HCT116 (cell line): ENCODE results near the gene BCL2L2. TPM values are rescaled to one million over a fixed set of nuclear protein-coding genes. Genes with fewer than 3 reads are reported as not detected.

ENCODE experiments used
- ATAC-seq: fragments of 200-7000 bp; cut with Tn5 transposase; 2 replicates; pipeline ENCODE4 v1.9.1; 2020; ENCODE audit warnings: mild to moderate bottlenecking, moderate library complexity
- BruUV-seq: library from RNA; stranded (reverse); fragments of 400-500 nt; replicated peaks from 2 replicates; lab custom pipeline; 2021; lab: Mats Ljungman, UMichigan
- CTCF ChIA-PET: fragments of 300-600 bp; sonication (Branson Sonifier 250); formaldehyde crosslinking; loops from one replicate; lab custom pipeline; 2021; ENCODE audit warnings: antibody characterized with exemption; lab: Charles Lee
- POLR2A ChIA-PET: fragments of 300-600, 350-600 bp; sonication (Branson Sonifier 250); formaldehyde crosslinking; loops from one replicate; lab custom pipeline; 2021; ENCODE audit warnings: antibody characterized with exemption; lab: Charles Lee
- RAD21 ChIA-PET, 2 experiments: fragments of 300-600 bp; sonication (Branson Sonifier 250); formaldehyde crosslinking; loops; one replicate each; lab custom pipeline; 2023; ENCODE audit warnings: low total read pairs in 2 of 2; ENCODE audit not compliant: uncharacterized antibody in 2 of 2, unreplicated experiment in 2 of 2, low non-redundant PET in 1 of 2; lab: Charles Lee
- DNase-seq: peaks from one replicate; pipeline ENCODE4 v3.0.0-alpha.2; 2010; ENCODE audit warnings: low read depth, low spot score
- H2AFZ ChIP-seq: fragments of 200-600 bp; shearing (Covaris generic), sonication (generic); 2 replicates; pipeline ENCODE4 v1.6.1; 2017; ENCODE audit warnings: low read depth, mixed run types, mixed read lengths, antibody characterized with exemption, low read length; ENCODE audit not compliant: poor library complexity, severe bottlenecking
- H3K27ac ChIP-seq: 2 replicates; pipeline ENCODE4 v1.5.1; 2012; ENCODE audit warnings: low read depth, low read length
- H3K27me3 ChIP-seq: fragments of 200-600 bp; sonication (generic); 2 replicates; pipeline ENCODE4 v1.6.1; 2016; ENCODE audit warnings: mixed run types, low read length, mixed read lengths; ENCODE audit not compliant: insufficient read depth
- H3K36me3 ChIP-seq, 2 experiments: fragments of 200-500 bp in 1 of 2; fragments of 200-600 bp in 1 of 2; sonication (Bioruptor generic) in 1 of 2; sonication (generic) in 1 of 2; 2 replicates each; pipeline versions ENCODE4 v1.5.1 to v1.6.1; 2014 to 2016; ENCODE audit warnings: low read length in 2 of 2, inconsistent platforms in 1 of 2, mixed read lengths in 1 of 2, mixed run types in 1 of 2; ENCODE audit not compliant: insufficient read depth in 2 of 2, control insufficient read depth in 1 of 2
- H3K4me1 ChIP-seq, 2 experiments: fragments of 200-600 bp in 1 of 2; sonication (generic) in 1 of 2; 2 replicates each; pipeline versions ENCODE4 v1.5.1 to v1.6.1; 2012 to 2017; ENCODE audit warnings: low read length in 2 of 2, inconsistent platforms in 1 of 2, mild to moderate bottlenecking in 1 of 2, mixed read lengths in 1 of 2, mixed run types in 1 of 2, moderate library complexity in 1 of 2; ENCODE audit not compliant: insufficient read depth in 2 of 2, control insufficient read depth in 1 of 2
- H3K4me2 ChIP-seq: fragments of 200-600 bp; sonication (generic); 2 replicates; pipeline ENCODE4 v1.6.1; 2017; ENCODE audit warnings: mixed run types, low read length, mixed read lengths
- H3K4me3 ChIP-seq, 2 experiments: fragments of 200-600 bp in 1 of 2; sonication (generic) in 1 of 2; replicated peaks in 1 of 2; 2 replicates each; pipeline ENCODE4 v1.5.1; 2011 to 2016; ENCODE audit warnings: low read length in 2 of 2, control low read depth in 1 of 2, low read depth in 1 of 2, mild to moderate bottlenecking in 1 of 2, mixed read lengths in 1 of 2, mixed run types in 1 of 2
- H3K79me2 ChIP-seq: fragments of 200-600 bp; sonication (generic); 2 replicates; pipeline ENCODE4 v1.6.1; 2017; ENCODE audit warnings: mild to moderate bottlenecking, mixed run types, low read length, moderate library complexity, mixed read lengths; ENCODE audit not compliant: insufficient read depth
- H3K9ac ChIP-seq: fragments of 200-600 bp; sonication (generic); 2 replicates; pipeline ENCODE4 v1.6.1; 2016; ENCODE audit warnings: low read length, mixed read lengths
- H3K9me2 ChIP-seq: fragments of 200-600 bp; sonication (generic), shearing (Covaris generic); 2 replicates; pipeline ENCODE4 v1.6.1; 2017; ENCODE audit warnings: mixed run types, mild to moderate bottlenecking, moderate library complexity; ENCODE audit not compliant: insufficient read depth
- H3K9me3 ChIP-seq, 2 experiments: fragments of 200-500 bp in 1 of 2; fragments of 200-600 bp in 1 of 2; sonication (Bioruptor generic) in 1 of 2; sonication (generic) in 1 of 2; 2 replicates each; pipeline ENCODE4 v1.6.1; 2014 to 2017; ENCODE audit warnings: low read length in 2 of 2, mixed read lengths in 2 of 2, inconsistent platforms in 1 of 2, low read depth in 1 of 2, mild to moderate bottlenecking in 1 of 2, mixed run types in 1 of 2, moderate library complexity in 1 of 2; ENCODE audit not compliant: control insufficient read depth in 1 of 2, insufficient read depth in 1 of 2
- H4K20me1 ChIP-seq: fragments of 200-600 bp; sonication (generic), shearing (Covaris generic); 2 replicates; pipeline ENCODE4 v1.6.1; 2017; ENCODE audit warnings: mixed run types, mild to moderate bottlenecking, moderate library complexity; ENCODE audit not compliant: insufficient read depth
- CBX3 ChIP-seq: IDR thresholded peaks from 2 replicates; pipeline ENCODE4 v1.6.1; 2012; ENCODE audit warnings: low read depth
- CEBPB ChIP-seq: IDR thresholded peaks from 2 replicates; pipeline ENCODE4 v1.6.1; 2012; ENCODE audit warnings: low read depth
- EGR1 ChIP-seq: IDR thresholded peaks from 2 replicates; pipeline ENCODE4 v1.6.1; 2012; ENCODE audit warnings: low read depth
- ELF1 ChIP-seq: IDR thresholded peaks from 2 replicates; pipeline ENCODE4 v1.6.1; 2012; ENCODE audit warnings: low read depth, borderline replicate concordance
- EZH2 ChIP-seq: fragments of 200-600 bp; sonication (generic); IDR thresholded peaks from 2 replicates; pipeline ENCODE4 v1.6.1; 2017; ENCODE audit warnings: antibody characterized with exemption, mixed run types
- EZH2phosphoT487 ChIP-seq: fragments of 200-600 bp; IDR thresholded peaks from 2 replicates; pipeline ENCODE4 v1.6.1; 2018; ENCODE audit warnings: antibody characterized with exemption, borderline replicate concordance
- FOSL1 ChIP-seq: IDR thresholded peaks from 2 replicates; pipeline ENCODE4 v1.6.1; 2012; ENCODE audit warnings: low read depth
- POLR2A ChIP-seq: IDR thresholded peaks from 2 replicates; pipeline ENCODE4 v1.7.0; 2011; ENCODE audit warnings: borderline replicate concordance; ENCODE audit not compliant: insufficient read depth, insufficient read length; ENCODE audit errors: extremely low read depth
- POLR2AphosphoS5 ChIP-seq: IDR thresholded peaks from 2 replicates; pipeline ENCODE4 v1.6.1; 2011; ENCODE audit warnings: mild to moderate bottlenecking, low read depth, low read length, moderate library complexity
- SIN3A ChIP-seq: IDR thresholded peaks from 2 replicates; pipeline ENCODE4 v1.6.1; 2012; ENCODE audit warnings: low read depth
- SP1 ChIP-seq: IDR thresholded peaks from 2 replicates; pipeline ENCODE4 v1.6.1; 2012; ENCODE audit warnings: low read depth
- SRF ChIP-seq: IDR thresholded peaks from 2 replicates; pipeline ENCODE4 v1.6.1; 2012; ENCODE audit warnings: low read depth
- TCF7L2 ChIP-seq: IDR thresholded peaks from 2 replicates; pipeline ENCODE4 v1.7.0; 2011; ENCODE audit warnings: borderline replicate concordance, inconsistent platforms; ENCODE audit not compliant: insufficient read depth, insufficient read length; ENCODE audit errors: extremely low read depth
- YY1 ChIP-seq: IDR thresholded peaks from 2 replicates; pipeline ENCODE4 v1.6.1; 2011; ENCODE audit warnings: low read length, low read depth, moderate library complexity, mild to moderate bottlenecking; ENCODE audit not compliant: insufficient replicate concordance; ENCODE audit errors: extremely low read depth
- ZFX ChIP-seq: fragments of 450-650 bp; IDR thresholded peaks from 2 replicates; pipeline ENCODE4 v1.6.1; 2017
- intact Hi-C: fragments of 100-400 bp; cut with micrococcal nuclease; formaldehyde crosslinking; loops from 2 replicates; pipeline ENCODE4 v1.10.0; 2022
- total RNA-seq: library from RNA; stranded (reverse); gene quantifications from one replicate; pipeline ENCODE4 v1.2.1, GENCODE V29; 2021; ENCODE audit not compliant: unreplicated experiment
- TF ChIP-seq, protein P1 (sequence below): IDR thresholded peaks from 2 replicates; pipeline ENCODE4 v1.6.1; 2012; ENCODE audit warnings: low read depth
- TF ChIP-seq, protein P2 (sequence below), 3 experiments: fragments of 200-600 bp in 1 of 3; sonication (generic) in 1 of 3; IDR thresholded peaks in 2 of 3; conservative IDR thresholded peaks in 1 of 3; 2 replicates each; pipeline ENCODE4 v1.5.1; 2012 to 2017; ENCODE audit warnings: low read depth in 2 of 3, low read length in 2 of 3, antibody characterized with exemption in 1 of 3, borderline replicate concordance in 1 of 3, control low read depth in 1 of 3, mild to moderate bottlenecking in 1 of 3, mixed read lengths in 1 of 3, mixed run types in 1 of 3, moderate library complexity in 1 of 3; ENCODE audit not compliant: insufficient read depth in 1 of 3
- TF ChIP-seq, protein P3 (sequence below): IDR thresholded peaks from 2 replicates; pipeline ENCODE4 v1.6.1; 2012
- TF ChIP-seq, protein P4 (sequence below): IDR thresholded peaks from 2 replicates; pipeline ENCODE4 v1.6.1; 2012
- TF ChIP-seq, protein P5 (sequence below): IDR thresholded peaks from 2 replicates; pipeline ENCODE4 v1.6.1; 2011; ENCODE audit warnings: mild to moderate bottlenecking, low read length, moderate library complexity; ENCODE audit not compliant: insufficient replicate concordance; ENCODE audit errors: extremely low read depth

BCL2L2 gene
- total RNA-seq, 1 experiment from 2014 or later: 25.5 TPM

DNA sequence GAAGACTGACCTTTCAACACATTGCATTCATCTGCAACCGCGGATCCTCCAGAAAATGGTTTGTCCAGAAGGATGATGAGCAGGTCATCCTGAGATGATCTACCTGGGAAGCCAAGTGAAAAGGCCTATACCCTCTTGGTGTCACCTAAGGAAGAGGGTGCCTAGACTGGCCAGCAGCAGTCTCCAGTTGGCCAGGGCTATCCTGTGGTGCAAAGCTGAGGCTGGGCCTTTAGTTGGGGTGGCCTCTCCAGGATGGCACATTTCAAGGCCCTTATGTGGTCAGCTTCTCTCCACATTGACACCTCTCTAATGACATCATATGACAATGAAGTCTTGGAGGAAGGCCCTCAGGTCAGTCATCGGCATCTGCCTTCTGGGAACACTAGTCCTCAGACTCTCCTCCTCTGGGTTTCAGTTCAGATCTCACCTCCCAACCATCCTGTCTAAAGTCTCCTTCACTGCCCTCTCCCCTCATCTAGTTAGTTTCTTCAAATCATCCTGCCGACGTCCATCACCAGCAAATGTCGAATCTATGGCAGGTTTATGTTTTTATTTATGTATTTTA lies 49.3 kb downstream of the BCL2L2 start:
- Histone ChIP-seq H2AFZ (no peak overlapping the region), H3K4me1 (0 out of 4 replicates have a peak, but pooled peaks cover 0 to 2% of the 10 kb centered on the region in 2 experiments), H3K79me2 (no peaks in the 10 kb centered on the region), H3K4me2 (no peak overlapping the region), H3K9me2 (no peaks in the 10 kb centered on the region), H3K36me3 (no peaks in the 10 kb centered on the region), H3K4me3 (no peak overlapping the region), H4K20me1 (no peaks in the 10 kb centered on the region), H3K27me3 (no peaks in the 10 kb centered on the region), H3K9me3 (no peaks in the 10 kb centered on the region), H3K9ac (no peak overlapping the region), H3K27ac (no peak overlapping the region)
- TF ChIP-seq TCF7L2 (no peak), EZH2phosphoT487 (no peak), ZFX (no peak), POLR2AphosphoS5 (no peak), YY1 (no peak), SRF (no peak), CBX3 (no peak), ELF1 (no peak), SIN3A (no peak), SP1 (no peak), POLR2A (no peak), FOSL1 (no peak), EZH2 (no peak), CEBPB (no peak), EGR1 (no peak)
- TF ChIP-seq, protein P1, sequence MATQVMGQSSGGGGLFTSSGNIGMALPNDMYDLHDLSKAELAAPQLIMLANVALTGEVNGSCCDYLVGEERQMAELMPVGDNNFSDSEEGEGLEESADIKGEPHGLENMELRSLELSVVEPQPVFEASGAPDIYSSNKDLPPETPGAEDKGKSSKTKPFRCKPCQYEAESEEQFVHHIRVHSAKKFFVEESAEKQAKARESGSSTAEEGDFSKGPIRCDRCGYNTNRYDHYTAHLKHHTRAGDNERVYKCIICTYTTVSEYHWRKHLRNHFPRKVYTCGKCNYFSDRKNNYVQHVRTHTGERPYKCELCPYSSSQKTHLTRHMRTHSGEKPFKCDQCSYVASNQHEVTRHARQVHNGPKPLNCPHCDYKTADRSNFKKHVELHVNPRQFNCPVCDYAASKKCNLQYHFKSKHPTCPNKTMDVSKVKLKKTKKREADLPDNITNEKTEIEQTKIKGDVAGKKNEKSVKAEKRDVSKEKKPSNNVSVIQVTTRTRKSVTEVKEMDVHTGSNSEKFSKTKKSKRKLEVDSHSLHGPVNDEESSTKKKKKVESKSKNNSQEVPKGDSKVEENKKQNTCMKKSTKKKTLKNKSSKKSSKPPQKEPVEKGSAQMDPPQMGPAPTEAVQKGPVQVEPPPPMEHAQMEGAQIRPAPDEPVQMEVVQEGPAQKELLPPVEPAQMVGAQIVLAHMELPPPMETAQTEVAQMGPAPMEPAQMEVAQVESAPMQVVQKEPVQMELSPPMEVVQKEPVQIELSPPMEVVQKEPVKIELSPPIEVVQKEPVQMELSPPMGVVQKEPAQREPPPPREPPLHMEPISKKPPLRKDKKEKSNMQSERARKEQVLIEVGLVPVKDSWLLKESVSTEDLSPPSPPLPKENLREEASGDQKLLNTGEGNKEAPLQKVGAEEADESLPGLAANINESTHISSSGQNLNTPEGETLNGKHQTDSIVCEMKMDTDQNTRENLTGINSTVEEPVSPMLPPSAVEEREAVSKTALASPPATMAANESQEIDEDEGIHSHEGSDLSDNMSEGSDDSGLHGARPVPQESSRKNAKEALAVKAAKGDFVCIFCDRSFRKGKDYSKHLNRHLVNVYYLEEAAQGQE: no peak
- TF ChIP-seq, protein P2, sequence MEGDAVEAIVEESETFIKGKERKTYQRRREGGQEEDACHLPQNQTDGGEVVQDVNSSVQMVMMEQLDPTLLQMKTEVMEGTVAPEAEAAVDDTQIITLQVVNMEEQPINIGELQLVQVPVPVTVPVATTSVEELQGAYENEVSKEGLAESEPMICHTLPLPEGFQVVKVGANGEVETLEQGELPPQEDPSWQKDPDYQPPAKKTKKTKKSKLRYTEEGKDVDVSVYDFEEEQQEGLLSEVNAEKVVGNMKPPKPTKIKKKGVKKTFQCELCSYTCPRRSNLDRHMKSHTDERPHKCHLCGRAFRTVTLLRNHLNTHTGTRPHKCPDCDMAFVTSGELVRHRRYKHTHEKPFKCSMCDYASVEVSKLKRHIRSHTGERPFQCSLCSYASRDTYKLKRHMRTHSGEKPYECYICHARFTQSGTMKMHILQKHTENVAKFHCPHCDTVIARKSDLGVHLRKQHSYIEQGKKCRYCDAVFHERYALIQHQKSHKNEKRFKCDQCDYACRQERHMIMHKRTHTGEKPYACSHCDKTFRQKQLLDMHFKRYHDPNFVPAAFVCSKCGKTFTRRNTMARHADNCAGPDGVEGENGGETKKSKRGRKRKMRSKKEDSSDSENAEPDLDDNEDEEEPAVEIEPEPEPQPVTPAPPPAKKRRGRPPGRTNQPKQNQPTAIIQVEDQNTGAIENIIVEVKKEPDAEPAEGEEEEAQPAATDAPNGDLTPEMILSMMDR (IDR thresholded peaks at IDR 0.05 in 2 of 3, conservative IDR thresholded peaks at IDR 0.05 in 1 of 3; ENCODE audit: borderline replicate concordance in 1 of 3, insufficient read depth in 1 of 3, low read depth in 2 of 3, low read length in 2 of 3): no peak
- TF ChIP-seq, protein P3, sequence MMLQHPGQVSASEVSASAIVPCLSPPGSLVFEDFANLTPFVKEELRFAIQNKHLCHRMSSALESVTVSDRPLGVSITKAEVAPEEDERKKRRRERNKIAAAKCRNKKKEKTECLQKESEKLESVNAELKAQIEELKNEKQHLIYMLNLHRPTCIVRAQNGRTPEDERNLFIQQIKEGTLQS: no peak
- TF ChIP-seq, protein P4, sequence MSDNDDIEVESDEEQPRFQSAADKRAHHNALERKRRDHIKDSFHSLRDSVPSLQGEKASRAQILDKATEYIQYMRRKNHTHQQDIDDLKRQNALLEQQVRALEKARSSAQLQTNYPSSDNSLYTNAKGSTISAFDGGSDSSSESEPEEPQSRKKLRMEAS: no peak
- TF ChIP-seq, protein P5, sequence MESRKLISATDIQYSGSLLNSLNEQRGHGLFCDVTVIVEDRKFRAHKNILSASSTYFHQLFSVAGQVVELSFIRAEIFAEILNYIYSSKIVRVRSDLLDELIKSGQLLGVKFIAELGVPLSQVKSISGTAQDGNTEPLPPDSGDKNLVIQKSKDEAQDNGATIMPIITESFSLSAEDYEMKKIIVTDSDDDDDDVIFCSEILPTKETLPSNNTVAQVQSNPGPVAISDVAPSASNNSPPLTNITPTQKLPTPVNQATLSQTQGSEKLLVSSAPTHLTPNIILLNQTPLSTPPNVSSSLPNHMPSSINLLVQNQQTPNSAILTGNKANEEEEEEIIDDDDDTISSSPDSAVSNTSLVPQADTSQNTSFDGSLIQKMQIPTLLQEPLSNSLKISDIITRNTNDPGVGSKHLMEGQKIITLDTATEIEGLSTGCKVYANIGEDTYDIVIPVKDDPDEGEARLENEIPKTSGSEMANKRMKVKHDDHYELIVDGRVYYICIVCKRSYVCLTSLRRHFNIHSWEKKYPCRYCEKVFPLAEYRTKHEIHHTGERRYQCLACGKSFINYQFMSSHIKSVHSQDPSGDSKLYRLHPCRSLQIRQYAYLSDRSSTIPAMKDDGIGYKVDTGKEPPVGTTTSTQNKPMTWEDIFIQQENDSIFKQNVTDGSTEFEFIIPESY: no peak
- no peak for DNase-seq
- intact Hi-C loops: no loop called here
- ATAC-seq: no peak
- ChIA-PET POLR2A (no interaction called here), CTCF (no interaction called here), RAD21 (no interaction called here)
- no TSS peak for BruUV-seq
